HEK293T (cell line): Measurements from ENCODE around the gene OR2K2.

Experiments
- ARNT ChIP-seq: fragments of 450-650 bp; IDR thresholded peaks from 2 replicates; pipeline ENCODE4 v1.6.1; 2017; ENCODE audit warnings: mild to moderate bottlenecking
- BHLHE40 ChIP-seq: fragments of 450-650 bp; IDR thresholded peaks from 2 replicates; pipeline ENCODE4 v1.6.1; 2016; ENCODE audit warnings: mild to moderate bottlenecking, moderate library complexity, borderline replicate concordance
- CTBP1 ChIP-seq: fragments of 450-650 bp; IDR thresholded peaks from 2 replicates; pipeline ENCODE4 v1.6.1; 2016; ENCODE audit warnings: borderline replicate concordance
- ELF4 ChIP-seq: fragments of 450-650 bp; IDR thresholded peaks from 2 replicates; pipeline ENCODE4 v1.6.1; 2017; ENCODE audit warnings: antibody characterized with exemption
- FOXA1 ChIP-seq: fragments of 450-650 bp; IDR thresholded peaks from 2 replicates; pipeline ENCODE4 v1.6.1; 2016; ENCODE audit warnings: mild to moderate bottlenecking
- FOXK2 ChIP-seq: fragments of 450-650 bp; IDR thresholded peaks from 2 replicates; pipeline ENCODE4 v1.6.1; 2016; ENCODE audit warnings: mild to moderate bottlenecking
- FOXM1 ChIP-seq: fragments of 450-650 bp; IDR thresholded peaks from 2 replicates; pipeline ENCODE4 v1.6.1; 2017; ENCODE audit warnings: mild to moderate bottlenecking, borderline replicate concordance
- HDGF ChIP-seq: fragments of 450-650 bp; IDR thresholded peaks from 2 replicates; pipeline ENCODE4 v1.6.1; 2017; ENCODE audit warnings: antibody characterized with exemption, borderline replicate concordance
- NFRKB ChIP-seq: fragments of 450-650 bp; IDR thresholded peaks from 2 replicates; pipeline ENCODE4 v1.6.1; 2016; ENCODE audit warnings: mild to moderate bottlenecking, moderate library complexity
- SUZ12 ChIP-seq: fragments of 450-650 bp; IDR thresholded peaks from 2 replicates; pipeline ENCODE4 v1.6.1; 2016; ENCODE audit warnings: mild to moderate bottlenecking
- TARDBP ChIP-seq: fragments of 450-650 bp; IDR thresholded peaks from 2 replicates; pipeline ENCODE4 v1.6.1; 2016
- ZNF384 ChIP-seq: fragments of 450-650 bp; IDR thresholded peaks from 2 replicates; pipeline ENCODE4 v1.6.1; 2016
- TF ChIP-seq, protein P1 (sequence below): fragments of 450-650 bp; IDR thresholded peaks from 2 replicates; pipeline ENCODE4 v1.6.1; 2016

GRCh38 chr9:111282845-111283244 lies 47.2 kb downstream of the OR2K2 start:
- TF ChIP-seq FOXM1 (no peak), HDGF (no peak), NFRKB (no peak), TARDBP (no peak), FOXK2 (no peak), ELF4 (no peak), ZNF384 (no peak), FOXA1 (no peak), CTBP1 (no peak), BHLHE40 (no peak), SUZ12 (no peak), ARNT (no peak)
- TF ChIP-seq, protein P1, sequence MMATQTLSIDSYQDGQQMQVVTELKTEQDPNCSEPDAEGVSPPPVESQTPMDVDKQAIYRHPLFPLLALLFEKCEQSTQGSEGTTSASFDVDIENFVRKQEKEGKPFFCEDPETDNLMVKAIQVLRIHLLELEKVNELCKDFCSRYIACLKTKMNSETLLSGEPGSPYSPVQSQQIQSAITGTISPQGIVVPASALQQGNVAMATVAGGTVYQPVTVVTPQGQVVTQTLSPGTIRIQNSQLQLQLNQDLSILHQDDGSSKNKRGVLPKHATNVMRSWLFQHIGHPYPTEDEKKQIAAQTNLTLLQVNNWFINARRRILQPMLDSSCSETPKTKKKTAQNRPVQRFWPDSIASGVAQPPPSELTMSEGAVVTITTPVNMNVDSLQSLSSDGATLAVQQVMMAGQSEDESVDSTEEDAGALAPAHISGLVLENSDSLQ = no peak
